Measurements from ENCODE around the gene HAGH. TPM values are rescaled to one million over a fixed set of nuclear protein-coding genes. Genes with fewer than 3 reads are reported as not detected.

Gene HAGH
- polyA plus RNA-seq, 4 donors, result 38.0 to 56.2 (median 49.5) TPM

- DNase-seq (ENCODE audit: low read depth in 4 of 4, low spot score in 2 of 4), result no peak
These were observed 60.8 kb downstream of the HAGH start for GRCh38 chr16:1765826-1766225.

DNA sequence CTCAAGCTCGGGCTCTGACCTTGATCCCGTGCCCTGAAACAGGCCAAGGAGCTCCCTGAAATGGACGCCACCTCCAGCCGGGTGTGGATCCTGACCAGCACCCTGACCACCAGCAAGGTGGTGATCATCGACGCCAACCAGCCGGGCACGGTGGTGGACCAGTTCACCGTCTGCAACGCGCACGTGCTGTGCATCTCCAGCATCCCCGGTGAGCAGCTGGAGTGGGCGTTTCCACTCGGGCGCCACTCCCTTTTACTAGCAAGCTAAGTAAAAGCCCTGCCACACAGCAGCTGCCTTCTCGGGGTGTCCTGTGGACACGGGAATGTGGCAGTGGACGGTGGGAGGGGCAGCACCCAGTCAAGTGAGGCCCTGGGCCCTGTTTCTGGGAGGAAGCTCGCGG, 61.7 kb downstream of the HAGH start:
- no peak for DNase-seq (ENCODE audit: low read depth in 4 of 4, low spot score in 2 of 4)

- no peak for DNase-seq (ENCODE audit: low read depth in 4 of 4, low spot score in 2 of 4)
These were observed 62.8 kb downstream of the HAGH start for GRCh38 chr16:1763521-1764511.

GRCh38 chr16:1762879-1763520, 63.6 kb downstream of the HAGH start:
- no peak for DNase-seq (ENCODE audit: low read depth in 4 of 4, low spot score in 2 of 4)

GRCh38 chr16:1762196-1762878, 64.3 kb downstream of the HAGH start:
- DNase-seq (ENCODE audit: low read depth in 4 of 4, low spot score in 2 of 4), result no peak

GRCh38 chr16:1761751-1762150, 64.9 kb downstream of the HAGH start:
- DNase-seq (ENCODE audit: low read depth in 4 of 4, low spot score in 2 of 4), result no peak

DNA sequence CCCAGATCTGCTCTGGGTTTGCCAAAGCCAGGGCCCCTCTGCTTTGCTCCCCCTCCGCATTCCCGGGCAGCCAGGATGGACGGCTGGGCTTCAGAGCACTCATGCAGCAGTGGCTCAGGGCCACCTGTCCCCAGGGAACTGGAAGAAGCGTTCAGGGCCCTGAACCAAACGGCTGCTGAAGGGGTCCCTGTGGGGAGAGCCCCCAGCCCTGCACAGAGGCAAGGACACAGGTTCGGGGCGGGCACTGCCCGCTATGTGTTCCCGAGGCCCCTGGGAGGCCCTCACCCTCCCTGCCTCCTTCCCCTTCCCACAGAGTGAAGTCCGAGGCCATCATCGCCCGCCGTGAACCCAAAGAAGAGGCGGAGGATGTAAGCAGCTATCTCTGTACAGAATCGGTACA, 65.7 kb downstream of the HAGH start:
- DNase-seq (ENCODE audit: low read depth in 4 of 4, low spot score in 2 of 4), result no peak

DNA sequence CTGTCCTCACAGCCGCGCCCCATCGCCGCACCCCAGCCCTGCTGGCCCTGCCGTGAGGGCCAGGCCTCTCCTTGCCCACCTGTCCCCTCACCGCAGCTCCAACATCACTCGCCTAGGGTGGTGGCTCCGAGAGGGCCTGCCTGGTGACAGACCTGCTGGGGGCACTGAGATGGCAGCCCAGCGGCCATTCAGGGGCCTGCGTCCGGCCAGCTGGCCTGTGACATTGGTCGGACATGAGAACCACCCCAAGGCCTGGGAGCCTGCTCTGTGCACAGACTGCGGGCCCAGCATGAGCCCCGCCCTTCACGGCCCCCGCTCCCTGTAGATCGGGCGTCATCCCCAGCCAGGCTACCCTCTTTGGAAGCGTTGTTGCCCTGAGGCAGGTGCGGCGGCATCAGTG, 67.1 kb downstream of the HAGH start:
- no peak for DNase-seq (ENCODE audit: low read depth in 4 of 4, low spot score in 2 of 4)

DNA sequence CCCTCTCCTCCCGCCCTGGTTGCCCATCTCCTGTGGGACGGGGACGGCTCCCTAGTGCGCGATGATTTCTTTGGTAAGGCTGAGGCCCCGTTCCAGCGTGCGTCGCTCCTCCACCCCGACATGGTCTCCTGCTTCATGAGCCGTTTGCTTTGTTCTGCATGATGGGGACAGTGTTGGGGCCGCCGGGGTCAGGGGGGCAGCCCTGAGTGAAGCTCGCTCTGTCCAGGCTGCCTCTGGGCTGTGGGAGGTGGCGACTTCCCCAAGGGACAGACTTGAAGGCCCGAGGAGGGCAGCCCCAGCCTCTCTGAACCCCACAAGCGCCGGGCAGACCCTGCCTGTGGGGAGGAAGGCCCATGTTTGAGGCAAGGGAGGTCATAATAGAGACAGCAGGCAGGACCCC, 67.7 kb downstream of the HAGH start:
- no peak for DNase-seq (ENCODE audit: low read depth in 4 of 4, low spot score in 2 of 4)

- DNase-seq (ENCODE audit: low read depth in 4 of 4, low spot score in 2 of 4), result no peak
These were observed 68.7 kb downstream of the HAGH start for GRCh38 chr16:1757714-1758461.

Other genes with a start within 250 kb of the HAGH start
- 10 to 100 TPM; 34.6 to 54.9 (median 44.7) TPM for gene IFT140, start 214.8 kb downstream of the HAGH start, polyA plus RNA-seq (ENCODE audit: insufficient read length in 4 of 4)
- gene CRAMP1, start 214.5 kb downstream of the HAGH start, polyA plus RNA-seq (ENCODE audit: insufficient read length in 4 of 4), result 10 to 100 TPM; 15.6 to 31.4 (median 23.4) TPM
- 10 to 100 TPM; 71.5 to 80.9 (median 78.5) TPM for gene JPT2, start 148.5 kb downstream of the HAGH start, polyA plus RNA-seq (ENCODE audit: insufficient read length in 4 of 4)
- gene MAPK8IP3, start 120.6 kb downstream of the HAGH start, polyA plus RNA-seq (ENCODE audit: insufficient read length in 4 of 4), result 10 to 100 TPM; 33.4 to 90.6 (median 58.4) TPM
- 10 to 100 TPM; 23.1 to 46.8 (median 37.7) TPM for gene NME3, start 55.3 kb downstream of the HAGH start, polyA plus RNA-seq (ENCODE audit: insufficient read length in 4 of 4)
- 10 to 100 TPM in 2 of 4 donors, 1 to 10 TPM in 2; 5.4 to 16.4 (median 10.5) TPM for gene EME2, start 54.0 kb downstream of the HAGH start, polyA plus RNA-seq (ENCODE audit: insufficient read length in 4 of 4)
- gene MRPS34, start 53.7 kb downstream of the HAGH start, polyA plus RNA-seq (ENCODE audit: insufficient read length in 4 of 4), result 100 to 1,000 TPM in 1 of 4 donors, 10 to 100 TPM in 3; 60.4 to 103 (median 78.1) TPM
- gene SPSB3, start 44.3 kb downstream of the HAGH start, polyA plus RNA-seq (ENCODE audit: insufficient read length in 4 of 4), result 10 to 100 TPM; 31.6 to 56.5 (median 48.5) TPM
- 10 to 100 TPM; 35.4 to 69.3 (median 56.4) TPM for gene NUBP2, start 43.9 kb downstream of the HAGH start, polyA plus RNA-seq (ENCODE audit: insufficient read length in 4 of 4)
- gene IGFALS, start 33.1 kb downstream of the HAGH start, polyA plus RNA-seq (ENCODE audit: insufficient read length in 4 of 4), result 1 to 10 TPM; 2.4 to 4.3 (median 3.4) TPM
- 10 to 100 TPM; 39.8 to 49.5 (median 44.9) TPM for gene FAHD1, start 381 bp upstream of the HAGH start, polyA plus RNA-seq (ENCODE audit: insufficient read length in 4 of 4)
- gene MEIOB, start 45.3 kb upstream of the HAGH start, polyA plus RNA-seq (ENCODE audit: insufficient read length in 4 of 4), result 1 to 10 TPM in 2 of 4 donors, under 1 TPM in 2; 0.47 to 2.7 (median 1.0) TPM
- gene HS3ST6, start 91.6 kb upstream of the HAGH start, polyA plus RNA-seq (ENCODE audit: insufficient read length in 4 of 4), result under 1 TPM; 0.21 to 0.55 (median 0.35) TPM
- 10 to 100 TPM; 63.9 to 79.8 (median 72.1) TPM for gene MSRB1, start 116.4 kb upstream of the HAGH start, polyA plus RNA-seq (ENCODE audit: insufficient read length in 4 of 4)
- under 1 TPM; 0.11 to 0.28 (median 0.15) TPM for gene RPL3L, start 127.9 kb upstream of the HAGH start, polyA plus RNA-seq (ENCODE audit: insufficient read length in 4 of 4)
- gene NDUFB10, start 132.7 kb upstream of the HAGH start, polyA plus RNA-seq (ENCODE audit: insufficient read length in 4 of 4), result 100 to 1,000 TPM; 129 to 144 (median 136) TPM
- gene RPS2, start 138.0 kb upstream of the HAGH start, polyA plus RNA-seq (ENCODE audit: insufficient read length in 4 of 4), result 1,000 to 10,000 TPM; 1,679 to 2,513 (median 2,183) TPM
- gene RNF151, start 140.0 kb upstream of the HAGH start, polyA plus RNA-seq (ENCODE audit: insufficient read length in 4 of 4), result not detected
- 10 to 100 TPM; 27.8 to 49.6 (median 41.1) TPM for gene TBL3, start 145.2 kb upstream of the HAGH start, polyA plus RNA-seq (ENCODE audit: insufficient read length in 4 of 4)
- gene NOXO1, start 154.6 kb upstream of the HAGH start, polyA plus RNA-seq (ENCODE audit: insufficient read length in 4 of 4), result 1 to 10 TPM in 2 of 4 donors, under 1 TPM in 2; 0.40 to 2.0 (median 1.1) TPM
- 10 to 100 TPM; 20.1 to 31.6 (median 28.5) TPM for gene GFER, start 157.4 kb upstream of the HAGH start, polyA plus RNA-seq (ENCODE audit: insufficient read length in 4 of 4)
- gene SYNGR3, start 163.1 kb upstream of the HAGH start, polyA plus RNA-seq (ENCODE audit: insufficient read length in 4 of 4), result 1 to 10 TPM; 1.8 to 2.4 (median 1.9) TPM
- gene ZNF598, start 183.0 kb upstream of the HAGH start, polyA plus RNA-seq (ENCODE audit: insufficient read length in 4 of 4), result 10 to 100 TPM; 13.8 to 30.8 (median 26.6) TPM
- 10 to 100 TPM in 2 of 4 donors, 1 to 10 TPM in 2; 3.0 to 16.3 (median 9.7) TPM for gene NPW, start 193.0 kb upstream of the HAGH start, polyA plus RNA-seq (ENCODE audit: insufficient read length in 4 of 4)
- 100 to 1,000 TPM; 103 to 184 (median 146) TPM for gene NHERF2, start 200.1 kb upstream of the HAGH start, polyA plus RNA-seq (ENCODE audit: insufficient read length in 4 of 4)
- 10 to 100 TPM; 15.4 to 29.1 (median 25.3) TPM for gene NTHL1, start 221.0 kb upstream of the HAGH start, polyA plus RNA-seq (ENCODE audit: insufficient read length in 4 of 4)
- 100 to 1,000 TPM; 104 to 188 (median 148) TPM for gene TSC2, start 221.2 kb upstream of the HAGH start, polyA plus RNA-seq (ENCODE audit: insufficient read length in 4 of 4)